Stimulated activated CD4-positive, alpha-beta T cell treated with anti-CD3 and anti-CD28 coated beads, Interleukin-4, amount 100 ng/mL, for 24 hours (primary cell): ENCODE results near the gene MOGAT1.
"Not testable (repeated sequence)": the region's sequence is repeated elsewhere in the genome, so short reads cannot be mapped to it uniquely, and the experiment has no call there.

Experiments used
- DNase-seq: peaks from one replicate; pipeline ENCODE4 v3.0.0-alpha.2; 2020

The MOGAT1 gene

GRCh38 chr2:222745836-222746559 is 74.5 kb downstream of the MOGAT1 start:
- DNase-seq: no peak

DNA sequence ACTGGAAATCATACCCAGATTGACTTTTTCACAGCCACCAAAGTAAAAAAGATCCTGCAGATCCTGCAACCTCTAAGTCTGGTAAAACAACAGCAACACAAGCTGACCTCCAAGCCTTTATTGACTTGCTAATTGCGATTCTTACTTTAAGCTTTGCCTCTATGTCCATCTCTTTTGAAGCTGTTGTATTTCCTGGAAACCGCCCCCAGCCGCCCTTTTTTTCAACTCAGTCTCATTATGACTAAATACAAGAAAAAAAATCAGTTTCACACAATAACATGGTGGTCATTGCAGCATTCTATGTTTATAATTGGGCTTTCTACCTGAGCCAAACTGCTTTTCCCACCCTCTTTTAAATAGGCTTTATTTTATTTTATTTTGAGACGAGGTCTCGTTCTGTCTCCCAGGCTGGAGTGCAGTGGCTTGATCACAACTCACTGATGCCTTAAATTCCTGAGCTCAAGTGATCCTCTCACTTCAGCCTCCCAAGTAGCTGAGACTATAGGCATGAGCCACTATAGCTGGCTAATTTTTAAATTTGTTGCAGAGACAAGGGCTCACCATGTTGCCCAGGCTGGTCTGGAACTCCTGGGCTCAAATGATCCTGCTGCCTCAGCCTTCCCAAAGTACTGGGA is 76.2 kb downstream of the MOGAT1 start:
- DNase-seq: no peak

- DNase-seq: no peak
These were observed 79.1 kb downstream of the MOGAT1 start for GRCh38 chr2:222750533-222750932.

DNA sequence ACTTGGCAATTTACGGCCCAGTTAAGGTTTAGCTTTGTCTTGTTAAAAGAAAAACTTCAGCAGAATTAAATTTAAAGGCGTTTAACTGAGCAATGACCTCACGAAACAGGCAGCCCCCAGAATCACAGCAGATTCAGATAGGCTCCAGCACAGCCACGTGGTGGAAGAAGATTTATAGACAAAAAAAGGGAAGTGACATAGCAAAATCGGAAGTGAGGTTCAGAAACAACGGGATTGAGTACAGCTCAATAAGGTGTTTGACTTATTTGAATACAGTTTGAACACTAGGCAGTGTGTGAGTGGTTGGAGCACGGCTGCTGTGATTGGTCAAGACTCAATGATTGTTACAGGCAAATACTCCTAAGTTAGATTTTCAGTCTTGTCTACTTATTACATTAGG is 79.8 kb downstream of the MOGAT1 start:
- DNase-seq: no peak

- no peak for DNase-seq
These were observed 80.6 kb downstream of the MOGAT1 start for GRCh38 chr2:222751821-222752719.

- DNase-seq: no peak
These were observed 81.3 kb downstream of the MOGAT1 start for GRCh38 chr2:222752746-222753145.

DNA sequence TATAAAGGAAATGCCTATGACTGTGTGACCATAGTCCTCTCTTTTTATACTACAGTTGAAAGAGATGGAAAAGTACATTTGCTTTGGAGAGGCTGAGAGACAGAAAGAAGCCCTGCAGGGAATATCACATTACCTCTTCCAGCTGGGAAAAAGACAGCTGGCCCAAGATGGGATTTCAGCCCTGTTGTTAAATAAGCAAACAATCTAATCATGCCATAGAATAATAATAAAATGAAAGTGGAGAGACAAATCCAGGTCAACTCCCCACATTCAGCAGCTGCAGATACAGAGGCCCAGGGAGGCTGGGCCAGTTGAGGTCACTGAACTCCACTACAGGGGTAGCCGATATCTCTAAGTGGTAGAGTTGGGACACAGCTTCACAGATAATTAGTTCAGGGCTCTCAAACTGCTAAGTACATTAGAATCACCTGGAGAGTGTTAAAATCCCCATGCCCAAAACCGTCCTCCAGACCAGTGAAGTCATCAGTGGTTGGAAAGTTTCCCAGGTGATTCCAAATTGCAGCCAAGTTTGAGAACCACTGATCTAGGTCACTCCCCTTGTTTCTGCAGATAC is 81.9 kb downstream of the MOGAT1 start:
- DNase-seq: no peak

GRCh38 chr2:222754324-222754930 is 83.0 kb downstream of the MOGAT1 start:
- no peak for DNase-seq

GRCh38 chr2:222755593-222755992 is 84.1 kb downstream of the MOGAT1 start:
- DNase-seq: not testable (repeated sequence)

- no peak for DNase-seq
These were observed 84.9 kb downstream of the MOGAT1 start for GRCh38 chr2:222756362-222756831.

DNA sequence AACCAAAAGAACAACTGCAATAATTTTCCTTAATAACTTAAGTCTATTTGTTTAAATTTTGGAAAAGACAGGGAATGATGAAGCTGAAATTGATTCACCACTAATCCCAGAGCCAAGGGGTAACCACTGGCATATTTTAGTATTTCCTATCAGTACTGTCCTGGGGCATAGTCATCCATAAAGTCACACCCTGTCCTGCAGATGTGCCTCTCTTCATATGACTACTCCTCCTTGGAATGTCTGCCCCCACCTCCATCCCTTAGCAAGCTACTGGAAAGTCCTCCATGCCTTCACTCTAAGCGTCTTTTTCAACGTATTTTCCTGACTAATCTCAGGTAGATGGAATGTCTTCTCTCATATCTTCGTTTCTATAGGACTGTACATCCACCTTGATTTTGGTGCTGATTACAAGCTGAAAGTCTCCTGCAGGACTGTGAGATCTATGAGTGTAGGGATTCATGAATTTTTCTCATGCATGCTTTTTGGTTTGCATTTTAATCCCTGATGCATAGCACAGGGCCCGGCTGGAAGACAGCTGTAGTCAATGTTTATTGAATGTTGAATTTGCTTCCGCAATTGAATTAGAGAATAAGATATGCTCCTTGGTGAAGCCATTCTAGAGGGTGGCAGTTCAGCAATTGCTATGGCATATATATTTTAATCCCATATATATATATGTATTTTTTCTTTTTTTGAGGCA is 85.6 kb downstream of the MOGAT1 start:
- no peak for DNase-seq
